Measurements from ENCODE around the gene DLG1.
A peak's percentile ranks its signal among the peaks of the same experiment; 100 is the strongest.

DLG1 gene

DNA sequence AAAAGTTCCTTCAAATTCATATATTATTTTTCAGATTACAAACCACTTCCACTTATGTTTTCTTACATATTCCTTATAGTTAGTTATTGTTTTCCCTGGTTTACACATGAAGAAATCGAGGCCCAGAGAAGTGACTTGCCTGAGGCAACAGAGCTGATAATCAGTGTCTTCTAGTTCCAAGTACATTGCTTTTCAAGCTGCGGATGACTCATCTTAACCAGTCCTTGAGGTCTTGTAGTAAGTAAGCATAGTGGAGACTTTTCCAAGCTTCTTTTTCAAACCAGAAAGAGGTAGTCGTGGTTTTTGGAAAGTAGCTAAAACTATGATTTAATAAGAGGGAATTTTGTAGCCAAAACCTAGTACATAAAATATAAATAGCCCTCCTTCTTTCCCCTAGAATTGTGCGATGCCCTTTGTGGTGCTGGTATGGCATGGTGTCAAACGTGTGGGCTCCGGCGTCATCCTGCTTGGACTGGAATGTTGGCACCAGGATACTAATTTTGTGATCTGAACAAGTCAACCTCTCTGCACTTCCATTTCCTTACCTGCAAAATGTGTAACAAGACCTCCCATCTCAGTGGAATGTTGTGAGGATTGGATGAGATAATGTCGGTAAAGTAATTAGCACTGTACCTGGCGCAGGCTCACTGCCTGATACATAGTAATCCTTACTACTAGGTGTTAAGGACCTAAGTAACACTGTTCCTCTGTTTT, 19.0 kb upstream of the DLG1 start:
- no peak for DNase-seq (ENCODE audit: low spot score)

DNA sequence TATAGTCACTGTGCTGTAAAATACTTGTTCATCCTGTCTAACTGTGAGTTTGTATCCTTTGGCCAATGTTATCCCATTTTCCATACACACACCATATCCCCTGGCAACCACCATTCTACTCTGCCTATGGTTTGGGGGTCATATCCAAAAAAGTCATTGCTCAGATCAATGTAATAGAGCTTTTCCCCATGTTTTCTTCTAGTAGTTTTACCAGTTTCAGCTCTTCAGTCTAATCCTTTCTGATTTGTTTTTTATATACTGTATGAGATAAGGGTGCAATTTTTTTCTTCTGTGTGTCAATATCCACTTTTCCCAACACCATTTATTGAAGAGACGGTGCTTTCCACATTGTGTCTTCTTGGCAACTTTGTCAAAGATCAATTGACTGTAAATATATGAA, 14.0 kb upstream of the DLG1 start:
- DNase-seq (ENCODE audit: low spot score) = no peak

GRCh38 chr3:197311591-197311990, 13.2 kb upstream of the DLG1 start:
- no peak for DNase-seq (ENCODE audit: low spot score)

GRCh38 chr3:197309528-197310361, 11.3 kb upstream of the DLG1 start:
- no peak for DNase-seq (ENCODE audit: low spot score)

- no peak for DNase-seq (ENCODE audit: low spot score)
Measured at GRCh38 chr3:197308591-197308990, 10.2 kb upstream of the DLG1 start.

GRCh38 chr3:197306374-197307086, 8.1 kb upstream of the DLG1 start:
- no peak for DNase-seq (ENCODE audit: low spot score)

DNA sequence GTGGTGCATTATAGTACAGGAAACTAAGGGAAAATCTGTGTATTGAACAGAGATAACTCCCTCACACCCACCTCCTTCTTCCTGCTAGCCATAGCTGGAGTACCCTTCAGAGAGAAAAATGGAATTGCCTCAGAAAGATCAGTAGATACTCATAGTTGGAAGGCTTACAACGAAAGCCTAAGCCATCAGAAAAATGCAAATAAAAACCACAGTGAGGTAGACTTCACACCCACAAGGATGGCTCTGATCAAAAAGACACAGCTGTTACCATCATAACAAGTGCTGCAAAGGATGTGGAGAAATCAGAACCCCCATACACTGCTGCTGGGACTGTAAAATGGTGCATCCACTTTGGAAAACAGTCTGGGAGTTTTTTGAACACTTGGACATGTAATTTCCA, 7.4 kb upstream of the DLG1 start:
- peak; percentile 5 for DNase-seq (ENCODE audit: low spot score)

GRCh38 chr3:197303452-197303851, 5.0 kb upstream of the DLG1 start:
- DNase-seq (ENCODE audit: low spot score) = no peak

GRCh38 chr3:197302696-197303341, 4.4 kb upstream of the DLG1 start:
- no peak for DNase-seq (ENCODE audit: low spot score)

DNA sequence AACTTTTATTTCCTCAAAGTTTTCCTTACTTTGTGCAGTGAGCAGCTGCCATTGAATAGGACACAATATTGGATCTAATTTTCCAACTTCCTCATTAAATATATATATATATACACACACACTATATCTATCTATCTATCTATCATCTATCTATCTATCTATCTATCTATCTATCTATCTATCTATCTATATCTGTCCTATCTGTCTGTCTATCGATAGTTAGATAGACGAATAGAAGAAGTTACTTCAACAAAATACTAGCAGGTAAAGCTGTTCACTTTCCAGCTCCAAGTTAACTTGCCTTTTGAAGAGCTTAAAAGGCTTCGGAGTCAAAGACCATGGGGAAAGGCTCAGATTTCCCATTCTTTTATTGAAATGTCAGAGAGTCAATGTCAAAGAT, 3.6 kb upstream of the DLG1 start:
- no peak for DNase-seq (ENCODE audit: low spot score)

- no peak for DNase-seq (ENCODE audit: low spot score)
Measured at GRCh38 chr3:197300361-197300760, 1.9 kb upstream of the DLG1 start.

DNA sequence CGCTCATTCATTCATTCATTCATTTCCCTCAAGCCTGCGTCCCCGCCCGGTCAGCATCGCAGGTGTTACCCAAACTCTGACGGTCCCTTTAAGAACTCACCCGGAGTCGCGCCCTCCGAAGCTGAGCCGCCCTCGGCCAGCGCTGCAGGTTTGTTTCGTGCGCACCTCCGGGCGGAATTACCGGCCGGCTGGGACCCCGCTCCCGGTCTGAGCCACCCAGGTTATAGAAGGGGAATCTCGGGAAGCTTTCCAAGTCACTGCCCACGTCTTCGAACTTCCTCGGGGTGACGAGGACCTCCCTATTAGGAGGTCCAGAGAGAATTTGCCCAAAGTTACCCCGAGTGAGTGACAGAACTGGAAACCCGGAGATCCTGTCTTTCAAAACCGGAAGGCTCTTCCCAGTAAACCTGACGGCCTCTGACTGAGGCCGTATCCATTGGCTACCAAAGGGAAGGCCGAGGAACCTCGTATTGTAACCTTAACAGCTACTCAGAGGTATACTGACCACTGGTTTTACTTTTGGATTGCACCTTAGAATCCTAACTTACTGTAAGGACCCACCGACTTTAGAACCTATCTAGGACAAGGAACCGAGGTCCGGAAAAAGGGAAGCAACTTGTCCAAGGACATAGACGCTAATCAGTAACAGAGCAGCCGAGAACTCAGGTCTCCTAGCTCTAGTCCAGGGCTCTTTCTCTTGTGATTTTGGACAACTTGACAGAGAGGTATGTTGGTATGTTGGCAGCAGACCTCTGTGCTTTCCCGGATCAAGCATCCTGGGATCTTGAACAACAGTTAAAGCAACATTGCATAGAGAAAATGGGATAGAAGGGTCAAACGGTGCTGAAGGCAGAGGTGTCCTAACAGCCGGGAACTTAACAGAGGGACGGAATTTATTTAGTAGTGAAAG, 788 bp upstream of the DLG1 start:
- DNase-seq (ENCODE audit: low spot score) = no peak

GRCh38 chr3:197297476-197298340, 704 bp downstream of the DLG1 start:
- peak; percentile 84 for DNase-seq (ENCODE audit: low spot score)

GRCh38 chr3:197297002-197297401, 1.4 kb downstream of the DLG1 start:
- peak; percentile 8 for DNase-seq (ENCODE audit: low spot score)

DNA sequence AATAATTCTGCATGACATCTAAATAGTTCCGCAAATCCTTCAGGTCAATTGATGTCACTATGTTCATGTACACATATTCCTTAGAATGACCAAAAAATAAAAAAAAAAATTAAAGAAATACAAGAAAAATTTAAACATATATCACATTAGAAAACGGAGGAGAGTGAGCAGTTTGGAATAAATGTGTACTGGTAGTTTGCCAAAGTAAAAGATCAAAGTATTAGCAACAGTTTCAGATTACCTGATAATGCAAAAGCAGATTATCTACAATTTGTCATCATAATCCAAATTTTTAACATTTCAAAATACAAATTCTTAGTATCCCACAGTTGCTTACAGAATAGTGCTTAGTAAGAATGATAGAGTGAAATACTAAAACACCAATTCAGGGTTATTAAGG, 1.9 kb downstream of the DLG1 start:
- no peak for DNase-seq (ENCODE audit: low spot score)

- DNase-seq (ENCODE audit: low spot score) = no peak
Measured at GRCh38 chr3:197295871-197296270, 2.5 kb downstream of the DLG1 start.

DNA sequence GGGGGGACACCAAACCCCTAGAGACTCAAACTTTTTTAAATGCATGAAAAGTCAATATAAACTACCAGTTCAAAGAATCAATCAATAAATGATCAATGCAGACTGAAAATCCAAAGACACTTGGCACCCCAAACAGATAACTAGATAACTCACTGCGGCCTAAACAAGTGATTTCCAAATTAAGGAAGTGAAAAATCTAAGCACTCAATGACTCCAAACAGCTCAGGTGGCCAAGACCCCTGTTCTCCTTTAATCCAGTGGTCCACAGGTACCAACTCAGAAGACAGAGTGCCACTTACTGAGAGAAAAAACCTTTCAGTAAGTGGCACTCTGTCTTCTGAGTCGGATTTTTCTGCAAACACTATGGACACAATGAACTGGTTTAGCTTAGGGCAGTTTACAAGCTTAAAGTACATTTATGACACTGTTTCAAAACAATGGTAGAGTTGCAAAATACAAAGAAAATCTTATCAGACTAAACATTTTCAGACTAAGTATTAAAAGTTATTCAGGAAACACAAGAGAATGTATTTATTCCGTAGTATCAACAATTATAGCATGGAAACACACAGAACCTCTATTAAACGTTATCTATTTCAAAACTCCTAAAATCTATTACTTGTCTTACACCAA, 4.7 kb downstream of the DLG1 start:
- no peak for DNase-seq (ENCODE audit: low spot score)

DNA sequence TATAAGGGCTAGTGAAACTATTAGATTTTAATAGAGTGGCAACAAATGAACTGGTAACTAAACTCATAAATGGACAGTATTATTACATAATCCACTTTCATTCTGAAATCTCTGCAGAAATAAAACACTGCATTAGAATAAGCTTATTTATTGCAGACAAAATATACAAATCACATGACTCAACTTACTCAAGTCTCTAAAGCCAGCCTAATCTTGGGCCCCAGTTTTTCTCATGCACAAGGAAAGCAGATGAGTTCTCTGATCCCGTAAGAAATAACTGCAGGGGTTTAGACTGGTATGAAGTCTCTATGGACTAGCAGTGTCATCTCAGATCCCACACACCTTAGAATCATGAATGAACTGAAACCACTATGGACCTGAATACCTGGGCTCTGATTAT, 5.8 kb downstream of the DLG1 start:
- DNase-seq (ENCODE audit: low spot score) = no peak

DNA sequence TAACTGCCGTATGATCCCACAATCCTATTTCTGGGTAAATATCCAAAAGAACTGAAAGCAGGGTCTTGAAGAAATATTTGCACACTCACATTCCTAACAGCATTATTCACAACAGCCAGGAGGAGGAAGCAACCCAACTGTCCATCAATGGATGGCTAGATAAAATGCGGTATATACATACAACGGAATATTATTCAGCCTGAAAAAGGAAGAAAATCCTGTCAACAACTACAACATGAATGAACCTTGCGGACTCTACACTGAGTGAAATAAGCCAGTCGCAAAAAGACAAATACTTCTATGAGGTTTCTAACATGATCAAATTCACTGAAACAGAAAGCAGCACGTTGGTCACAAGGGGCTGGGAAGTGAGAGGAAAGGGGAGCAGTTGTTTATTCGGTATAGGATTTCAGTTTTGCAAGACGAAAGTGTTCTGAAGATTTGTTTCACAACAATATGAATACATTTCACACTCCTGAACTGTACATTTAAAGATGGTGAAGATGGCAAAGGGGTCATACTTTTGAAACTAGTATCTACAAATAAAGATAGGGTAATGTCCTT, 6.2 kb downstream of the DLG1 start:
- no peak for DNase-seq (ENCODE audit: low spot score)

DNA sequence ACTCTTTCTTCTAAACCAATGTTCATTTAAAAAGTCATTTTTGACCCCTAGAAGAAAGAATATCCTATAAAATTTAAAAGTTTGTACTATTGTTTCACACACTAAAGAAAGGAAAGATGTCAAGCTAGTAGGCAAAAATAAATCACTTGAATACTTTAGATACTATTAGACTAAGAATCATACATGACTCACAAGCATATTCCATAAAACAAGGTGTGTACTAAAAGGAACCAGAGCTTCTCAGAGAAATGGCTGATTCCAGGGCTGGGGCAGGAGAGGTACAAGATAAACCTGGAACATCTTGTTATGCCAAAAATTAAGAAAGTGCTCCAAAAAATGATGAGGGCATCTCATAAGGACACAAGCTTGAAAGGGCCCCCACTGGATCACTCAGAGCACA, 8.7 kb downstream of the DLG1 start:
- DNase-seq (ENCODE audit: low spot score) = no peak

Measured in CD4-positive, alpha-beta T cell treated with Interleukin-6 at 100 ng/mL for 8 hours (primary cell).